HG02943 (cell line): ENCODE measurements around the gene CATSPER1.

Source experiments
- ATAC-seq: cut with Tn5 transposase; IDR thresholded peaks from one replicate; pipeline ENCODE4 v1.9.1; 2021; ENCODE audit warnings: mild to moderate bottlenecking, low read depth, moderate library complexity; ENCODE audit not compliant: unreplicated experiment

CATSPER1 gene

GRCh38 chr11:66026017-66026529, at the start of gene CATSPER1:
Gene CATSPER1, minus strand, starts transcription at chr11:66026479. Its CDS starts 100 bp downstream, at chr11:66026379.
- ATAC-seq: no peak

GRCh38 chr11:66075273-66075672, 49.0 kb upstream of the CATSPER1 start:
- ATAC-seq: no peak

- ATAC-seq: no peak
Measured at GRCh38 chr11:66073669-66074068, 47.4 kb upstream of the CATSPER1 start.

GRCh38 chr11:66072518-66072917, 46.2 kb upstream of the CATSPER1 start:
- ATAC-seq: no peak

- no peak for ATAC-seq
Measured at GRCh38 chr11:66072081-66072480, 45.8 kb upstream of the CATSPER1 start.

GRCh38 chr11:66071381-66071801, 45.1 kb upstream of the CATSPER1 start:
- ATAC-seq: no peak

- ATAC-seq: no peak
Measured at GRCh38 chr11:66070604-66071380, 44.5 kb upstream of the CATSPER1 start.

GRCh38 chr11:66069715-66070603, 43.7 kb upstream of the CATSPER1 start, which contains the start of gene PACS1:
Gene PACS1, plus strand, starts transcription at chr11:66070272. Its CDS starts 215 bp downstream, at chr11:66070487.
- no peak for ATAC-seq

- no peak for ATAC-seq
Measured at GRCh38 chr11:66068923-66069714, 42.8 kb upstream of the CATSPER1 start.

- ATAC-seq: no peak
Measured at GRCh38 chr11:66068154-66068821, 42.0 kb upstream of the CATSPER1 start.

GRCh38 chr11:66067640-66068039, 41.4 kb upstream of the CATSPER1 start:
- ATAC-seq: no peak

GRCh38 chr11:66066751-66067150, 40.5 kb upstream of the CATSPER1 start:
- no peak for ATAC-seq

GRCh38 chr11:66064571-66064970, 38.3 kb upstream of the CATSPER1 start:
- ATAC-seq: no peak

- no peak for ATAC-seq
Measured at GRCh38 chr11:66063900-66064299, 37.6 kb upstream of the CATSPER1 start.

GRCh38 chr11:66062408-66062807, 36.1 kb upstream of the CATSPER1 start:
- ATAC-seq: no peak

GRCh38 chr11:66061268-66061667, 35.0 kb upstream of the CATSPER1 start:
- ATAC-seq: no peak

GRCh38 chr11:66059966-66060680, 33.8 kb upstream of the CATSPER1 start:
- no peak for ATAC-seq

- no peak for ATAC-seq
Measured at GRCh38 chr11:66056501-66056900, 30.2 kb upstream of the CATSPER1 start.

- no peak for ATAC-seq
Measured at GRCh38 chr11:66055021-66055420, 28.7 kb upstream of the CATSPER1 start.
